ENCODE results near the gene BLACAT1.

GRCh38 chr1:205502992-205503391, 47.1 kb upstream of the BLACAT1 start:
- no peak for TF ChIP-seq POLR2A (IDR thresholded peaks at IDR 0.05)
- TF ChIP-seq CTCF (IDR thresholded peaks at IDR 0.05 in 8 of 11, conservative IDR thresholded peaks at IDR 0.05 in 3 of 11) = no peak

Data from spleen (tissue), 7 donors.